Nephron progenitor cell (in vitro differentiated cells): Measurements from ENCODE around the gene ERO1B.

ENCODE experiments used
- DNase-seq: peaks from one replicate; pipeline ENCODE4 v3.0.0; 2021
- H3K27ac Mint-ChIP-seq: 2 replicates; pipeline ENCODE4 v1.8.0; 2021; ENCODE audit warnings: mild to moderate bottlenecking, moderate library complexity, mixed read lengths
- H3K27me3 Mint-ChIP-seq: 2 replicates; pipeline ENCODE4 v1.8.0; 2021; ENCODE audit warnings: mild to moderate bottlenecking, low read depth, mixed read lengths; ENCODE audit not compliant: poor library complexity
- H3K36me3 Mint-ChIP-seq: 2 replicates; pipeline ENCODE4 v1.8.0; 2021; ENCODE audit warnings: low read depth, mixed read lengths
- H3K4me1 Mint-ChIP-seq: 2 replicates; pipeline ENCODE4 v1.8.0; 2021; ENCODE audit warnings: mixed read lengths
- H3K4me3 Mint-ChIP-seq: 2 replicates; pipeline ENCODE4 v1.8.0; 2021; ENCODE audit warnings: mild to moderate bottlenecking, moderate library complexity, mixed read lengths
- H3K9me3 Mint-ChIP-seq: 2 replicates; pipeline ENCODE4 v1.8.0; 2021; ENCODE audit warnings: mild to moderate bottlenecking, moderate library complexity, mixed read lengths
- CTCF ChIP-seq: fragments of 200-600 bp; sonication (generic); IDR thresholded peaks from 2 replicates; pipeline ENCODE4 v1.5.0; 2021; ENCODE audit warnings: antibody characterized with exemption

Gene ERO1B

GRCh38 chr1:236273358-236273757, 8.4 kb downstream of the ERO1B start:
- DNase-seq, result no peak
- Mint-ChIP-seq H3K27me3 (peaks cover 19% of the 10 kb centered on the region), H3K4me1 (no peaks in the 10 kb centered on the region), H3K9me3 (no peaks in the 10 kb centered on the region), H3K27ac (no peak overlapping the region), H3K36me3 (no peaks in the 10 kb centered on the region), H3K4me3 (no peak overlapping the region)
- TF ChIP-seq CTCF, result no peak

DNA sequence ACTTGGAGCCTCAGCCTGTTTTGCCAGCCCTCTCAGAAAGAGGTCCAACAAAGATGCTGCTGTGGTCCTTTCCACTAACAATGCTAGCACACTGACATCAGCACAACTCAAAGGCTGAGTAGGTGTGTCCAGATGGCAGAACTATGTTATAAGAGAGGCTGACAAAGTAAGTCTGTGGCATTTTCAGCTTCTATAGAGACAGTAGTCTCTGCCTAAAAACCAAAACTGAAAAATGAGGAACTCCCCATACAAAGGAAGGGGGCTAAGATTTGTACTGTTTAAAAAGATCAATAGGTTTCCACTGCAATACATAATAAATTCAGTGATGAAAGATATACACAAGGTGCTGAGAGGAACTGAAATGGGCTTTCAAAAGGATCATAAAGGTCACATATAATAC, 12.3 kb downstream of the ERO1B start:
- H3K9me3 Mint-ChIP-seq, result no peaks in the 10 kb centered on the region
- no peak overlapping the region for H3K27ac Mint-ChIP-seq
- H3K27me3 Mint-ChIP-seq, result peaks cover 6% of the 10 kb centered on the region
- DNase-seq, result no peak
- TF ChIP-seq CTCF, result no peak
- H3K36me3 Mint-ChIP-seq, result no peaks in the 10 kb centered on the region
- no peak overlapping the region for H3K4me3 Mint-ChIP-seq
- no peaks in the 10 kb centered on the region for H3K4me1 Mint-ChIP-seq

- Mint-ChIP-seq H3K4me1 (no peaks in the 10 kb centered on the region), H3K9me3 (peaks cover 57% of the 10 kb centered on the region), H3K27me3 (peaks cover 6% of the 10 kb centered on the region), H3K4me3 (no peak overlapping the region), H3K27ac (no peak overlapping the region), H3K36me3 (peaks cover 26% of the 10 kb centered on the region)
- no peak for DNase-seq
- no peak for TF ChIP-seq CTCF
Measured at GRCh38 chr1:236261898-236262297, 19.9 kb downstream of the ERO1B start.

- Mint-ChIP-seq H3K4me1 (no peaks in the 10 kb centered on the region), H3K9me3 (peaks cover 62% of the 10 kb centered on the region), H3K4me3 (no peak overlapping the region), H3K27ac (no peak overlapping the region), H3K36me3 (peaks cover 26% of the 10 kb centered on the region), H3K27me3 (peaks cover 9% of the 10 kb centered on the region)
- TF ChIP-seq CTCF, result no peak
- no peak for DNase-seq
Measured at GRCh38 chr1:236261033-236261432, 20.7 kb downstream of the ERO1B start.

DNA sequence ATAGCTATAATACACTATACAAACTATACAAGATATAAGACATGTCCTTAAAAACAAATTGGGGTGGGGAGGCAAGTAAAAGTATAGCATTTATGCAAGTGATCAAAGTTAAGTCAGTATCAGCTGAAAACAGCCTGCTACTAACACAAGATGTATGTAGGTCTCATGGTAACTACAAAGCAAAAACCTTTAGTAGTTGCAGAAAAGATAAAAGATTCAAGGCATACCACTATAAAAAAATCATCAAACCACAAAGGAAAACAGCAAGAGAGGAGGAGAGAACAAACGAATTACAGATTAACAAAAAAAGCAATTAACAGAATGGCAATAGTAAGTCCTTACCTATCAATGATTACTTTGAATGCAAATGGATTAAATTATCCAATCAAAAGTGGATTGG, 22.7 kb downstream of the ERO1B start:
- no peak overlapping the region for H3K4me3 Mint-ChIP-seq
- peaks cover 62% of the 10 kb centered on the region for H3K9me3 Mint-ChIP-seq
- TF ChIP-seq CTCF, result no peak
- peaks cover 4% of the 10 kb centered on the region for H3K4me1 Mint-ChIP-seq
- peaks cover 26% of the 10 kb centered on the region for H3K36me3 Mint-ChIP-seq
- H3K27me3 Mint-ChIP-seq, result peaks cover 6% of the 10 kb centered on the region
- H3K27ac Mint-ChIP-seq, result no peak overlapping the region
- DNase-seq, result no peak

DNA sequence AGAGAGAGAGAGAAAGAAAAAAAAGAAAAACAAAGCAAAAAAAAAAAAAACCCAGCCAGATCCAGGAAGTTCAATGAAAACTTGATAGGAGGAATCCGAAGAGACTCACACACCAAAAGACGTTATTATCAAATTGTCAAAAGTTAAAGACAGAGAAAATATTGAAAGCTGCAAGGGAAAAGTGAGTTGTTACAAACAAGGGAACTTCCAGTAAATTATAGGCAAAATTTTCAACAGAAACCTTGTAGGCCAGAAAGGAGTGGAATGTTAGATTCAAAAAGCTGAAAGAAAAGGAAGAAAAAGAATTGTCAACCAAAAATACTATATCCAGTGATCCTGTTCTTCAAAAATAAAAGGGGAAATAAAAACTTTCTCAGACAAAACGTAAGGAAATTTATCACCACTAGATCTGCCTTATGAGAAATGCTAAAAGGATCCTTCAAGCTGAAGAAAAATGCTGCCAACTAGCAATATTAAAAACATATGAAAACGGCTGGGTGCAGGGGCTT, 23.6 kb downstream of the ERO1B start:
- DNase-seq, result no peak
- Mint-ChIP-seq H3K27me3 (peaks cover 6% of the 10 kb centered on the region), H3K9me3 (peaks cover 59% of the 10 kb centered on the region), H3K4me3 (no peak overlapping the region), H3K4me1 (peaks cover 9% of the 10 kb centered on the region), H3K27ac (no peak overlapping the region), H3K36me3 (peaks cover 26% of the 10 kb centered on the region)
- no peak for TF ChIP-seq CTCF
